ENCODE data around the gene METTL9. TPM values are rescaled to one million over a fixed set of nuclear protein-coding genes. Genes with fewer than 3 reads are reported as not detected.
"Not testable (repeated sequence)": the region's sequence is repeated elsewhere in the genome, so short reads cannot be mapped to it uniquely, and the experiment has no call there.

The METTL9 gene
- total RNA-seq, 1 donor from 2014 or later = 91.9 TPM

- no peak for DNase-seq (ENCODE audit: extremely low spot score, unreplicated experiment)
- Mint-ChIP-seq H3K27me3 (ENCODE audit: unreplicated experiment) (no peaks in the 10 kb centered on the region), H3K4me3 (ENCODE audit: unreplicated experiment) (no peak overlapping the region), H3K4me1 (ENCODE audit: unreplicated experiment) (peaks cover 34% of the 10 kb centered on the region), H3K27ac (ENCODE audit: unreplicated experiment) (peak overlapping the region; percentile 57), H3K9me3 (ENCODE audit: unreplicated experiment) (no peaks in the 10 kb centered on the region), H3K36me3 (ENCODE audit: unreplicated experiment) (peaks cover 27% of the 10 kb centered on the region)
- TF ChIP-seq CTCF (IDR thresholded peaks at IDR 0.05) = no peak
Observed at GRCh38 chr16:21628121-21628726, 28.8 kb downstream of the METTL9 start.

GRCh38 chr16:21628772-21629171 is 29.4 kb downstream of the METTL9 start:
- Mint-ChIP-seq H3K27me3 (ENCODE audit: unreplicated experiment) (no peaks in the 10 kb centered on the region), H3K9me3 (ENCODE audit: unreplicated experiment) (no peaks in the 10 kb centered on the region), H3K4me1 (ENCODE audit: unreplicated experiment) (peaks cover 34% of the 10 kb centered on the region), H3K4me3 (ENCODE audit: unreplicated experiment) (no peak overlapping the region), H3K27ac (ENCODE audit: unreplicated experiment) (peak overlapping the region; percentile 57), H3K36me3 (ENCODE audit: unreplicated experiment) (peaks cover 26% of the 10 kb centered on the region)
- no peak for DNase-seq (ENCODE audit: extremely low spot score, unreplicated experiment)
- TF ChIP-seq CTCF (IDR thresholded peaks at IDR 0.05) = no peak

- H3K4me3 Mint-ChIP-seq (ENCODE audit: unreplicated experiment); H3K27me3 Mint-ChIP-seq (ENCODE audit: unreplicated experiment); DNase-seq (ENCODE audit: extremely low spot score, unreplicated experiment); H3K27ac Mint-ChIP-seq (ENCODE audit: unreplicated experiment); H3K9me3 Mint-ChIP-seq (ENCODE audit: unreplicated experiment): not testable (repeated sequence)
- H3K4me1 Mint-ChIP-seq (ENCODE audit: unreplicated experiment) = peaks cover 34% of the 10 kb centered on the region
- peaks cover 19% of the 10 kb centered on the region for H3K36me3 Mint-ChIP-seq (ENCODE audit: unreplicated experiment)
Observed at GRCh38 chr16:21629616-21630539, 30.5 kb downstream of the METTL9 start.

- H3K27me3 Mint-ChIP-seq (ENCODE audit: unreplicated experiment); H3K27ac Mint-ChIP-seq (ENCODE audit: unreplicated experiment); H3K4me3 Mint-ChIP-seq (ENCODE audit: unreplicated experiment); DNase-seq (ENCODE audit: extremely low spot score, unreplicated experiment); H3K9me3 Mint-ChIP-seq (ENCODE audit: unreplicated experiment): not testable (repeated sequence)
- Mint-ChIP-seq H3K36me3 (ENCODE audit: unreplicated experiment) (peaks cover 18% of the 10 kb centered on the region), H3K4me1 (ENCODE audit: unreplicated experiment) (peaks cover 34% of the 10 kb centered on the region)
Observed at GRCh38 chr16:21630866-21631265, 31.5 kb downstream of the METTL9 start.

- H3K27ac Mint-ChIP-seq (ENCODE audit: unreplicated experiment); H3K9me3 Mint-ChIP-seq (ENCODE audit: unreplicated experiment); H3K27me3 Mint-ChIP-seq (ENCODE audit: unreplicated experiment); DNase-seq (ENCODE audit: extremely low spot score, unreplicated experiment); H3K4me3 Mint-ChIP-seq (ENCODE audit: unreplicated experiment): not testable (repeated sequence)
- peaks cover 29% of the 10 kb centered on the region for H3K4me1 Mint-ChIP-seq (ENCODE audit: unreplicated experiment)
- H3K36me3 Mint-ChIP-seq (ENCODE audit: unreplicated experiment) = peaks cover 17% of the 10 kb centered on the region
Observed at GRCh38 chr16:21631376-21631775, 32.0 kb downstream of the METTL9 start.

GRCh38 chr16:21631951-21632575 is 32.7 kb downstream of the METTL9 start:
- peaks cover 22% of the 10 kb centered on the region for H3K4me1 Mint-ChIP-seq (ENCODE audit: unreplicated experiment)
- DNase-seq (ENCODE audit: extremely low spot score, unreplicated experiment); H3K27me3 Mint-ChIP-seq (ENCODE audit: unreplicated experiment); H3K4me3 Mint-ChIP-seq (ENCODE audit: unreplicated experiment); H3K27ac Mint-ChIP-seq (ENCODE audit: unreplicated experiment); H3K9me3 Mint-ChIP-seq (ENCODE audit: unreplicated experiment): not testable (repeated sequence)
- peaks cover 16% of the 10 kb centered on the region for H3K36me3 Mint-ChIP-seq (ENCODE audit: unreplicated experiment)

Data from osteocyte (in vitro differentiated cells).